Tibial artery (tissue), 4 donors: ENCODE data around the gene SLC16A9.

Source experiments
- DNase-seq, 2 donors: peaks; one replicate each; pipeline ENCODE4 v3.0.0-alpha.2; 2019
- H3K27ac ChIP-seq, 2 donors: fragments of 200-600 bp; sonication (generic) in 1 of 2; 1 replicate in 1 of 2; 2 replicates in 1 of 2; pipeline ENCODE4 v1.5.1; 2018 to 2019; ENCODE audit warnings: mild to moderate bottlenecking in 1 of 2
- H3K27me3 ChIP-seq, 2 donors: fragments of 200-600 bp; sonication (generic) in 1 of 2; one replicate each; pipeline versions ENCODE4 v1.5.1 to v1.6.0; 2016 to 2019
- H3K36me3 ChIP-seq, 3 donors: fragments of 200-600 bp; sonication (generic) in 2 of 3; one replicate each; pipeline ENCODE4 v1.5.1; 2016 to 2019; ENCODE audit warnings: mild to moderate bottlenecking in 2 of 3
- H3K4me1 ChIP-seq, 4 donors: fragments of 200-600 bp; sonication (generic) in 2 of 4; 1 replicate in 3 of 4; 2 replicates in 1 of 4; pipeline ENCODE4 v1.5.1; 2016 to 2019
- H3K4me3 ChIP-seq, 2 donors: fragments of 200-600 bp; sonication (generic) in 1 of 2; 1 replicate in 1 of 2; 2 replicates in 1 of 2; pipeline ENCODE4 v1.5.1; 2018 to 2019; ENCODE audit warnings: mild to moderate bottlenecking in 2 of 2
- H3K9me3 ChIP-seq, 3 donors: fragments of 200-600 bp; sonication (generic) in 1 of 3; one replicate each; pipeline ENCODE4 v1.5.1; 2016 to 2019
- CTCF ChIP-seq, 2 experiments: fragments of 200-600 bp in 1 of 2; fragments of 450-650 bp in 1 of 2; IDR thresholded peaks; one replicate each; pipeline ENCODE4 v1.5.1; 2017 to 2019; ENCODE audit warnings: antibody characterized with exemption in 2 of 2, mild to moderate bottlenecking in 1 of 2, moderate library complexity in 1 of 2
- intact Hi-C: fragments of 100-400 bp; cut with DNase I; formaldehyde crosslinking; loops from one replicate; pipeline ENCODE4 v1.15.0; 2023; ENCODE audit warnings: low total_unique reads

The SLC16A9 gene

GRCh38 chr10:59702347-59702746, 7.3 kb downstream of the SLC16A9 start:
- DNase-seq = no peak
- intact Hi-C loops = no loop called here
- no peaks in the 10 kb centered on the region for H3K27me3 ChIP-seq
- H3K4me1 ChIP-seq = no peaks in the 10 kb centered on the region
- no peaks in the 10 kb centered on the region for H3K9me3 ChIP-seq
- no peak for TF ChIP-seq CTCF (IDR thresholded peaks at IDR 0.05)
- H3K27ac ChIP-seq = no peak overlapping the region
- H3K36me3 ChIP-seq = no peaks in the 10 kb centered on the region
- no peak overlapping the region for H3K4me3 ChIP-seq

- no peak for TF ChIP-seq CTCF (IDR thresholded peaks at IDR 0.05)
- no peaks in the 10 kb centered on the region for H3K4me1 ChIP-seq
- intact Hi-C loops = no loop called here
- H3K9me3 ChIP-seq = no peaks in the 10 kb centered on the region
- no peak overlapping the region for H3K4me3 ChIP-seq
- H3K36me3 ChIP-seq = no peaks in the 10 kb centered on the region
- H3K27me3 ChIP-seq = no peaks in the 10 kb centered on the region
- H3K27ac ChIP-seq = no peak overlapping the region
- no peak for DNase-seq
Measured at GRCh38 chr10:59700709-59701108, 8.9 kb downstream of the SLC16A9 start.

GRCh38 chr10:59698326-59698725, 11.3 kb downstream of the SLC16A9 start:
- H3K27me3 ChIP-seq = no peaks in the 10 kb centered on the region
- no peaks in the 10 kb centered on the region for H3K4me1 ChIP-seq
- DNase-seq = no peak
- TF ChIP-seq CTCF (IDR thresholded peaks at IDR 0.05) = no peak
- H3K4me3 ChIP-seq = no peak overlapping the region
- no peaks in the 10 kb centered on the region for H3K9me3 ChIP-seq
- no peaks in the 10 kb centered on the region for H3K36me3 ChIP-seq
- H3K27ac ChIP-seq = no peak overlapping the region
- intact Hi-C loops = no loop called here

GRCh38 chr10:59695637-59696036, 14.0 kb downstream of the SLC16A9 start:
- intact Hi-C loops = no loop called here
- no peak for TF ChIP-seq CTCF (IDR thresholded peaks at IDR 0.05)
- Histone ChIP-seq H3K9me3 (no peaks in the 10 kb centered on the region), H3K4me3 (no peak overlapping the region), H3K27me3 (no peaks in the 10 kb centered on the region), H3K36me3 (no peaks in the 10 kb centered on the region), H3K27ac (no peak overlapping the region), H3K4me1 (no peaks in the 10 kb centered on the region)
- no peak for DNase-seq

GRCh38 chr10:59694936-59695335, 14.7 kb downstream of the SLC16A9 start:
- Histone ChIP-seq H3K27ac (no peak overlapping the region), H3K9me3 (no peaks in the 10 kb centered on the region), H3K4me1 (no peaks in the 10 kb centered on the region), H3K4me3 (no peak overlapping the region), H3K36me3 (no peaks in the 10 kb centered on the region), H3K27me3 (no peaks in the 10 kb centered on the region)
- intact Hi-C loops = no loop called here
- TF ChIP-seq CTCF (IDR thresholded peaks at IDR 0.05) = no peak
- DNase-seq = no peak

- no peak overlapping the region for H3K27ac ChIP-seq
- no peaks in the 10 kb centered on the region for H3K27me3 ChIP-seq
- H3K4me3 ChIP-seq = no peak overlapping the region
- intact Hi-C loops = no loop called here
- no peaks in the 10 kb centered on the region for H3K9me3 ChIP-seq
- no peak for TF ChIP-seq CTCF (IDR thresholded peaks at IDR 0.05)
- H3K4me1 ChIP-seq = no peaks in the 10 kb centered on the region
- DNase-seq = no peak
- H3K36me3 ChIP-seq = no peaks in the 10 kb centered on the region
Measured at GRCh38 chr10:59692113-59692512, 17.5 kb downstream of the SLC16A9 start.
